Suppressor macrophage treated with lipopolysaccharide for 1 hour (primary cell): ENCODE results near the gene CCNI.

Experiments
- DNase-seq, 3 donors: peaks; one replicate each; pipeline ENCODE4 v3.0.0-alpha.2; 2020 to 2022

The CCNI gene

DNA sequence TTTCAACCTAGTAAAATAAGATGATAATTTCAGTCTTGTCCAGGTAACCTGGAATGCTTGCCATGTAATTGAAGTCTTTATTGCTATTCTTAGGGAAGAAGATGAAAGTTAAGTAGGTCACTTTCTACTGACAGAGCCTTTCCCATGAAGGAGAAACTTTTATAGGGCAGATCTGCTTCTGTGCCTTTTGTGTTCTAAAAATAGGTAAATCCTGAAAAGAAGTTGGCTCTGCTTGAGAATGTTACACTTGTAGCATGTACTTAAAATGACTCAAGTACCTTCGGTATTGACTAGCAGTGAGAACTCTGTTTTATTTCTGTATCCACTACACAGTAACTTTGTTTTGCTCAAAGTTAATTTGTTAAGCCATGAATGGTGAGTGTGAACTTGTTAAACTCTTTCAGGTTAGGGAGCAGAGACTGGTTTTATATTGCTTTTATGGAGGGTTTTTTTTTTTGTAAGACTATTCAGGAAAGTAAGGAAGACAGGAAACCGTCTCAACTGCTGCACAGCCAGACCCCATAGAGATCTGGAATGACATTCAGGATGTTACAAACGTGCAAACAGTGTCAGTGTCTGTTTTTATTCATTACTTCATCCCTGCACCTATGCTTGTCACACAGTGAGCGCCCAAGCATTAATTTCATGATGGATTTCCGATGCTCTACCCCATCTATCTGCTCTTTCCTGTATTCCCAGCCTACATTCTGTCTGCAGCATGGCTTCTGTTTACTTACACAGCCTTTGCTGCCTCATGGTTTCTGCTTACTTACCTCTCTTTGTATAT, 73.3 kb downstream of the CCNI start:
- DNase-seq, result no peak

- peak; percentile 74 to 88 (median 86) for DNase-seq
Observed at GRCh38 chr4:77001907-77002306, 73.9 kb downstream of the CCNI start.

- DNase-seq, result no peak
Observed at GRCh38 chr4:76998251-76998901, 77.4 kb downstream of the CCNI start.

DNA sequence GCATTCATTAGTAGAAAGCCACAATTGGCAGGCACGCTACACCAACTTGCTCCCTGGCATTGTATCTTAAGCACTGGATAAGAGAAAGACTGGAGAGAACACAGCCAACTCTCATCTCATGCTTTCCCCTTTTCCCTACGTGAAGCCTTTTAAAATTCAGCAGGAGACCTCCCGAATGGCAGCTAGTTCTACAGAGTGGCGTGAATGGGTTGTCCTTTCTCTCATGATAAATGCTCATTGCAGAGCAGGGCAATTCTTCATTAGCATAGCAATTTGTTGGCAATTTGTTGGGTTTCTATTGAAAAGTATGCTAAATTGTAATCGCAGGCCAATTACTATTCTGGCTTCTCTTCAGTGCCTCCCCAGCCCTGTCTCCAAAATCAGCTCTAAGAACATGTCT, 78.3 kb downstream of the CCNI start:
- no peak for DNase-seq
